Measurements from ENCODE around the gene SPINK1. TPM values are rescaled to one million over a fixed set of nuclear protein-coding genes. Genes with fewer than 3 reads are reported as not detected.
"Not testable (repeated sequence)": the region's sequence is repeated elsewhere in the genome, so short reads cannot be mapped to it uniquely, and the experiment has no call there.

Gene SPINK1
- polyA plus RNA-seq, 1 donor (not counting 4 experiments of a cell fraction or from before 2014, with no cell fraction given) = 0.17 TPM

DNA sequence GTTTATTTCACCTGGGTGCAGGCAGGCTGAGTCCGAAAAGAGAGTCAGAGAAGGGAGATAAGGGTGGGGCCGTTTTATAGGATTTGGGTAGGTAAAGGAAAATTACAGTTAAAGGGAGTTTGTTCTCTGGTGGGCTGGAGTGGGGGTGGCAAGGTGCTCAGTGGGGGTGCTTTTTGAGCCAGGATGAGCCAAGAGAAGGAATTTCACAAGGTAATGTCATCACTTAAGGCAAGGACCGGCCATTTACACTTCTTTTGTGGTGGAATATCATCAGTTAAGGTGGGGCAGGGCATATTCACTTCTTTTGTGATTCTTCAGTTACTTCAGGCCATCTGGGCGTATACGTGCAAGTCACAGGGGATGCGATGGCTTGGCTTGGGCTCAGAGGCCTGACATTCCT lies 38.4 kb upstream of the SPINK1 start:
- H3K79me2 ChIP-seq (ENCODE audit: control insufficient read depth, insufficient read depth, low read length); H3K4me3 ChIP-seq (ENCODE audit: control insufficient read depth in 2 of 3, extremely low read depth in 1 of 3, insufficient read depth in 2 of 3, low read depth in 1 of 3, low read length in 3 of 3); dilution Hi-C loops (cut with MboI; ENCODE audit: extremely low pct_ligation_motif_present, low sequenced_read_pairs); DNase-seq (ENCODE audit: low read depth, low spot score); H4K20me1 ChIP-seq (ENCODE audit: control insufficient read depth, extremely low read depth, insufficient read depth, low read length); H3K9me3 ChIP-seq (ENCODE audit: control insufficient read depth, low read depth, low read length); FAIRE-seq; H3K27ac ChIP-seq (ENCODE audit: control insufficient read depth, insufficient read depth, low read length); H3K4me1 ChIP-seq (ENCODE audit: control insufficient read depth, extremely low read depth, insufficient read depth, low read length); H3K27me3 ChIP-seq (ENCODE audit: control insufficient read depth, extremely low read depth, insufficient read depth, low read length); H3K4me2 ChIP-seq (ENCODE audit: control insufficient read depth, extremely low read depth, insufficient read depth, low read depth, low read length); H3K9me1 ChIP-seq (ENCODE audit: control insufficient read depth, extremely low read depth, insufficient read depth, low read length); H3K9ac ChIP-seq (ENCODE audit: control insufficient read depth, extremely low read depth, insufficient read depth, low read length); H3K36me3 ChIP-seq (ENCODE audit: control insufficient read depth in 2 of 2, extremely low read depth in 1 of 2, insufficient read depth in 2 of 2, low read length in 2 of 2); H2AFZ ChIP-seq (ENCODE audit: control insufficient read depth, low read length): not testable (repeated sequence)

DNA sequence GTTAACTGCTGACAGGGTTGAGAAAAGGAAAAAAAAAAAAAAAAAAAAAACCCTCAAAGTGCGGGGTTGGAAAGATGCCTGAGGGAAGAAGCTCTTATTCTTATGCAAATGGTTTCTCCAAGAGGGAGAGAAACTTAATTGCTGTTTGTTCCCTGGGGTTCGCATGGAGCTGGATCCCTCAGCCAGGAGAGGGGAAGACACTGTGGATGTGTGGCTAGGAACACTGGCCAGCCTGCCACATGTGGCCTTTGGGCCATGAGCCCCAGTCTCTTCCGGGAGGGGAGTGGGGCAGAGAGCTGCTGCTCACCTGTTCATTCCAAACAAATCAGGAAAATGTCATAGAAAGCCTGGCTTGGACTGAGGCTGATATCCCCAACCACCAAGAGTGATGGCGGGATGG lies 37.6 kb upstream of the SPINK1 start:
- Histone ChIP-seq H3K27me3 (ENCODE audit: control insufficient read depth, extremely low read depth, insufficient read depth, low read length) (no peaks in the 10 kb centered on the region), H3K4me3 (ENCODE audit: control insufficient read depth in 2 of 3, extremely low read depth in 1 of 3, insufficient read depth in 2 of 3, low read depth in 1 of 3, low read length in 3 of 3) (no peak overlapping the region), H2AFZ (ENCODE audit: control insufficient read depth, low read length) (no peak overlapping the region), H3K9ac (ENCODE audit: control insufficient read depth, extremely low read depth, insufficient read depth, low read length) (no peak overlapping the region), H3K9me3 (ENCODE audit: control insufficient read depth, low read depth, low read length) (no peaks in the 10 kb centered on the region), H3K4me2 (ENCODE audit: control insufficient read depth, extremely low read depth, insufficient read depth, low read depth, low read length) (no peak overlapping the region), H3K27ac (ENCODE audit: control insufficient read depth, insufficient read depth, low read length) (no peak overlapping the region), H3K79me2 (ENCODE audit: control insufficient read depth, insufficient read depth, low read length) (no peaks in the 10 kb centered on the region), H4K20me1 (ENCODE audit: control insufficient read depth, extremely low read depth, insufficient read depth, low read length) (no peaks in the 10 kb centered on the region), H3K9me1 (ENCODE audit: control insufficient read depth, extremely low read depth, insufficient read depth, low read length) (no peaks in the 10 kb centered on the region), H3K36me3 (ENCODE audit: control insufficient read depth in 2 of 2, extremely low read depth in 1 of 2, insufficient read depth in 2 of 2, low read length in 2 of 2) (no peaks in the 10 kb centered on the region), H3K4me1 (ENCODE audit: control insufficient read depth, extremely low read depth, insufficient read depth, low read length) (no peaks in the 10 kb centered on the region)
- dilution Hi-C loops (cut with MboI; ENCODE audit: extremely low pct_ligation_motif_present, low sequenced_read_pairs) = no loop called here
- no peak for DNase-seq (ENCODE audit: low read depth, low spot score)
- FAIRE-seq = no peak
- no peak for TF ChIP-seq EZH2 (IDR thresholded peaks at IDR 0.05; ENCODE audit: low read length)
- TF ChIP-seq, protein P1, sequence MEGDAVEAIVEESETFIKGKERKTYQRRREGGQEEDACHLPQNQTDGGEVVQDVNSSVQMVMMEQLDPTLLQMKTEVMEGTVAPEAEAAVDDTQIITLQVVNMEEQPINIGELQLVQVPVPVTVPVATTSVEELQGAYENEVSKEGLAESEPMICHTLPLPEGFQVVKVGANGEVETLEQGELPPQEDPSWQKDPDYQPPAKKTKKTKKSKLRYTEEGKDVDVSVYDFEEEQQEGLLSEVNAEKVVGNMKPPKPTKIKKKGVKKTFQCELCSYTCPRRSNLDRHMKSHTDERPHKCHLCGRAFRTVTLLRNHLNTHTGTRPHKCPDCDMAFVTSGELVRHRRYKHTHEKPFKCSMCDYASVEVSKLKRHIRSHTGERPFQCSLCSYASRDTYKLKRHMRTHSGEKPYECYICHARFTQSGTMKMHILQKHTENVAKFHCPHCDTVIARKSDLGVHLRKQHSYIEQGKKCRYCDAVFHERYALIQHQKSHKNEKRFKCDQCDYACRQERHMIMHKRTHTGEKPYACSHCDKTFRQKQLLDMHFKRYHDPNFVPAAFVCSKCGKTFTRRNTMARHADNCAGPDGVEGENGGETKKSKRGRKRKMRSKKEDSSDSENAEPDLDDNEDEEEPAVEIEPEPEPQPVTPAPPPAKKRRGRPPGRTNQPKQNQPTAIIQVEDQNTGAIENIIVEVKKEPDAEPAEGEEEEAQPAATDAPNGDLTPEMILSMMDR (optimal IDR thresholded peaks at IDR 0.05 in 1 of 3, IDR thresholded peaks at IDR 0.05 in 1 of 3, conservative IDR thresholded peaks at IDR 0.05 in 1 of 3; ENCODE audit: extremely low read depth in 1 of 3, insufficient read depth in 2 of 3, low read length in 3 of 3) = no peak

DNA sequence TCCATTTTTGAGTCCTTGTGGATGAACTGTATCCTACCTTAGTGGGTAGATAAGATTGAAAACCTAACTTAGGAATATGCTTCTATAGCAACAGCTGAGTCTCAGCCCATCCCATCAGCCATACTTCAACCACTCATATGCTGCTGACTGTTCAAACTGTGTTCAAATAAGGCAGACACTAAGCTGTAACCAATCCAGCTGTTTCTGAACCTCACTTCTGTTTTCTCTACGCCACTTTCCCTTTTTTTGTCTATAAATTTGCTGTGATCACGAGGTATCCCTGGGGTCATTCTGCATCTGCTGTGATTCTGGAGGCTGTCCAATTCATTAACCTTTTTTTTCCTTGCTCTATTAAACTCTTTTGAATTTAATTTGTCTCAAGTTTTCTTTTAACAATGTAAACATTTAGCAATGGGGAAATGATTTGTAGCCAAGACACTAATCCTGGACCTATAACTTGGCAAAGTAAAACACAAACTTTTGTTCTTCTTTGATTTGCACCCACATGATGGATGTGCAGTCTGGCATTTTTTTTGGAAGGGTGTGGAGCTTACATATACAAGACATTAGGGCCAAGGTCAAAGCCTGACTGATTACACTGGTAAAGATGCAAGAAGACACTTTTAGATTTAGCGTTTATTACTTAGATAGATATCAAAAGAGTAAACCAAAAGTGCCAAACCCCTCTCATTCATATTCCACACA lies 32.1 kb upstream of the SPINK1 start:
- no peaks in the 10 kb centered on the region for H3K36me3 ChIP-seq (ENCODE audit: control insufficient read depth in 2 of 2, extremely low read depth in 1 of 2, insufficient read depth in 2 of 2, low read length in 2 of 2)
- no peaks in the 10 kb centered on the region for H3K79me2 ChIP-seq (ENCODE audit: control insufficient read depth, insufficient read depth, low read length)
- no peaks in the 10 kb centered on the region for H3K9me3 ChIP-seq (ENCODE audit: control insufficient read depth, low read depth, low read length)
- H3K9ac ChIP-seq (ENCODE audit: control insufficient read depth, extremely low read depth, insufficient read depth, low read length) = no peak overlapping the region
- H3K4me2 ChIP-seq (ENCODE audit: control insufficient read depth, extremely low read depth, insufficient read depth, low read depth, low read length) = no peak overlapping the region
- H3K27me3 ChIP-seq (ENCODE audit: control insufficient read depth, extremely low read depth, insufficient read depth, low read length) = no peaks in the 10 kb centered on the region
- no peak overlapping the region for H3K27ac ChIP-seq (ENCODE audit: control insufficient read depth, insufficient read depth, low read length)
- H3K4me1 ChIP-seq (ENCODE audit: control insufficient read depth, extremely low read depth, insufficient read depth, low read length) = no peaks in the 10 kb centered on the region
- dilution Hi-C loops (cut with MboI; ENCODE audit: extremely low pct_ligation_motif_present, low sequenced_read_pairs) = loop anchor here (5.0 kb wide), 1 partner anchor 69 kb away; no protein-coding TSS in a partner anchor
- TF ChIP-seq, protein P1 (optimal IDR thresholded peaks at IDR 0.05 in 1 of 3, IDR thresholded peaks at IDR 0.05 in 1 of 3, conservative IDR thresholded peaks at IDR 0.05 in 1 of 3; ENCODE audit: extremely low read depth in 1 of 3, insufficient read depth in 2 of 3, low read length in 3 of 3) = no peak
- no peak for TF ChIP-seq EZH2 (IDR thresholded peaks at IDR 0.05; ENCODE audit: low read length)
- no peak overlapping the region for H2AFZ ChIP-seq (ENCODE audit: control insufficient read depth, low read length)
- FAIRE-seq (no peak), DNase-seq (ENCODE audit: low read depth, low spot score) (no peak)
- no peaks in the 10 kb centered on the region for H4K20me1 ChIP-seq (ENCODE audit: control insufficient read depth, extremely low read depth, insufficient read depth, low read length)
- H3K9me1 ChIP-seq (ENCODE audit: control insufficient read depth, extremely low read depth, insufficient read depth, low read length) = no peaks in the 10 kb centered on the region
- no peak overlapping the region for H3K4me3 ChIP-seq (ENCODE audit: control insufficient read depth in 2 of 3, extremely low read depth in 1 of 3, insufficient read depth in 2 of 3, low read depth in 1 of 3, low read length in 3 of 3)
